ENCODE results near the gene VGLL1.

VGLL1 gene

GRCh38 chrX:136597954-136598353 lies 65.9 kb downstream of the VGLL1 start:
- Histone ChIP-seq H3K4me1 (ENCODE audit: control insufficient read depth, insufficient read depth, low read length) (no peaks in the 10 kb centered on the region), H3K4me3 (ENCODE audit: low read depth, low read length) (no peak overlapping the region), H3K36me3 (ENCODE audit: control insufficient read depth in 2 of 2, insufficient read depth in 1 of 2, low read length in 2 of 2) (no peaks in the 10 kb centered on the region), H3K9me3 (ENCODE audit: control insufficient read depth, insufficient read depth, low read depth, low read length) (no peaks in the 10 kb centered on the region; the same call in 1 of the 2 replicates), H3K27ac (ENCODE audit: extremely low read depth, low read depth, low read length) (no peak overlapping the region)
- POLR2A ChIA-PET: no interaction called here
- CTCF ChIA-PET: interaction anchor here (0.6 kb wide), 1 partner anchor 598 kb away, joined by 4 read pairs; no protein-coding TSS in a partner anchor
- no peak for TF ChIP-seq CTCF (tag by site-specific recombination; IDR thresholded peaks at IDR 0.05)
- TF ChIP-seq ZNF701 (tag by site-specific recombination; IDR thresholded peaks at IDR 0.05): no peak

- Histone ChIP-seq H3K27ac (ENCODE audit: extremely low read depth, low read depth, low read length) (no peak overlapping the region), H3K4me3 (ENCODE audit: low read depth, low read length) (no peak overlapping the region), H3K9me3 (ENCODE audit: control insufficient read depth, insufficient read depth, low read depth, low read length) (no peaks in the 10 kb centered on the region; the same call in 1 of the 2 replicates), H3K4me1 (ENCODE audit: control insufficient read depth, insufficient read depth, low read length) (no peaks in the 10 kb centered on the region), H3K36me3 (ENCODE audit: control insufficient read depth in 2 of 2, insufficient read depth in 1 of 2, low read length in 2 of 2) (no peaks in the 10 kb centered on the region)
- CTCF ChIA-PET: interaction anchor here (0.7 kb wide), 1 partner anchor 22 kb away, joined by 3 read pairs; no protein-coding TSS in a partner anchor
- TF ChIP-seq ZNF280C (tag by site-specific recombination; IDR thresholded peaks at IDR 0.05) (no peak), MZF1 (tag by site-specific recombination; IDR thresholded peaks at IDR 0.05; ENCODE audit: borderline replicate concordance) (no peak), GLI2 (tag by site-specific recombination; IDR thresholded peaks at IDR 0.05; ENCODE audit: borderline replicate concordance, low read depth) (no peak), ZIC2 (tag by site-specific recombination; IDR thresholded peaks at IDR 0.05) (no peak), ELK4 (IDR thresholded peaks at IDR 0.05; ENCODE audit: borderline replicate concordance, low read depth, low read length) (no peak), ZNF140 (tag by site-specific recombination; IDR thresholded peaks at IDR 0.05) (no peak), MYNN (tag by site-specific recombination; IDR thresholded peaks at IDR 0.05; ENCODE audit: borderline replicate concordance) (no peak), ZSCAN4 (tag by site-specific recombination; IDR thresholded peaks at IDR 0.05) (no peak), ZNF37A (tag by site-specific recombination; IDR thresholded peaks at IDR 0.05) (no peak), KLF16 (tag by site-specific recombination; IDR thresholded peaks at IDR 0.05) (no peak), ZNF555 (tag by site-specific recombination; conservative IDR thresholded peaks at IDR 0.05) (no peak), IKZF3 (tag by site-specific recombination; IDR thresholded peaks at IDR 0.05) (no peak), SALL2 (tag by site-specific recombination; IDR thresholded peaks at IDR 0.05; ENCODE audit: borderline replicate concordance) (no peak), BCL6B (tag by site-specific recombination; IDR thresholded peaks at IDR 0.05) (no peak), ZNF548 (tag by site-specific recombination; IDR thresholded peaks at IDR 0.05) (no peak)
- POLR2A ChIA-PET: no interaction called here
Measured at GRCh38 chrX:136598631-136599030, 66.6 kb downstream of the VGLL1 start.

All from HEK293 (cell line).